Spleen (tissue), 7 donors: ENCODE measurements around the gene SPHK2.

Experiments
- CTCF ChIP-seq, 11 experiments: fragments of 200-600 bp in 7 of 11; fragments of 450-650 bp in 4 of 11; sonication (generic) in 4 of 11; IDR thresholded peaks in 8 of 11; conservative IDR thresholded peaks in 3 of 11; 1 replicate in 7 of 11; 2 replicates in 4 of 11; pipeline versions ENCODE4 v1.4.0 to v1.8.0; 2016 to 2021; ENCODE audit warnings: antibody characterized with exemption in 11 of 11, inconsistent platforms in 4 of 11, mild to moderate bottlenecking in 1 of 11
- POLR2A ChIP-seq, 3 donors: fragments of 450-650 bp; IDR thresholded peaks; one replicate each; pipeline ENCODE4 v1.5.1; 2017; ENCODE audit warnings: antibody characterized with exemption in 3 of 3, mild to moderate bottlenecking in 1 of 3
- POLR2AphosphoS5 ChIP-seq, 3 donors: sonication (generic); formaldehyde crosslinking; IDR thresholded peaks; one replicate each; pipeline ENCODE4 v1.5.1; 2017; ENCODE audit warnings: antibody characterized with exemption in 3 of 3
- donor health status: DM: no; HTN: no; CAD: no; lungs with moderate emphysema.
- donor health status: DM: no; HTN: no; CAD: no.
- donor health status: DM: no; HTN: no; CAD: no.

- TF ChIP-seq CTCF (IDR thresholded peaks at IDR 0.05 in 8 of 11, conservative IDR thresholded peaks at IDR 0.05 in 3 of 11) = no peak
- TF ChIP-seq POLR2A (IDR thresholded peaks at IDR 0.05) = no peak
- TF ChIP-seq POLR2AphosphoS5 (IDR thresholded peaks at IDR 0.05) = peak in 1 of 3 donors; percentile 57
Observed at GRCh38 chr19:48627865-48628314, 8.6 kb downstream of the SPHK2 start.
